Duodenal mucosa (tissue), 2 donors: ENCODE results near the gene SCP2.
A peak's percentile ranks its signal among the peaks of the same experiment; 100 is the strongest.

Experiments used
- H3K27ac ChIP-seq: one replicate; pipeline ENCODE4 v1.7.0; 2013; ENCODE audit warnings: low read depth, low read length
- H3K27me3 ChIP-seq, 2 donors: one replicate each; pipeline ENCODE4 v1.7.0; 2013; ENCODE audit warnings: low read length in 2 of 2, control low read depth in 1 of 2; ENCODE audit not compliant: insufficient read depth in 2 of 2, control insufficient read depth in 1 of 2
- H3K36me3 ChIP-seq, 2 donors: one replicate each; pipeline ENCODE4 v1.7.0; 2013; ENCODE audit warnings: low read length in 2 of 2, control low read depth in 1 of 2; ENCODE audit not compliant: insufficient read depth in 2 of 2, control insufficient read depth in 1 of 2
- H3K4me1 ChIP-seq, 2 donors: one replicate each; pipeline ENCODE4 v1.7.0; 2013; ENCODE audit warnings: low read length in 2 of 2, control low read depth in 1 of 2; ENCODE audit not compliant: insufficient read depth in 2 of 2, control insufficient read depth in 1 of 2
- H3K4me3 ChIP-seq, 2 donors: one replicate each; pipeline ENCODE4 v1.7.0; 2013; ENCODE audit warnings: low read length in 2 of 2, low read depth in 1 of 2
- H3K9ac ChIP-seq, 2 donors: one replicate each; pipeline ENCODE4 v1.7.0; 2013; ENCODE audit warnings: low read length in 2 of 2, low read depth in 1 of 2
- H3K9me3 ChIP-seq, 2 donors: one replicate each; pipeline ENCODE4 v1.7.0; 2013; ENCODE audit warnings: low read length in 2 of 2, control low read depth in 1 of 2; ENCODE audit not compliant: control insufficient read depth in 1 of 2

The SCP2 gene

GRCh38 chr1:53084589-53084971 is 157.5 kb downstream of the SCP2 start:
- no peaks in the 10 kb centered on the region for H3K27me3 ChIP-seq
- no peaks in the 10 kb centered on the region for H3K9me3 ChIP-seq
- H3K9ac ChIP-seq: no peak overlapping the region
- no peak overlapping the region for H3K27ac ChIP-seq
- H3K4me3 ChIP-seq: no peak overlapping the region
- peaks cover 0 to 6% of the 10 kb centered on the region in 2 donors for H3K36me3 ChIP-seq
- H3K4me1 ChIP-seq: peaks cover 3 to 4% of the 10 kb centered on the region in 2 donors

DNA sequence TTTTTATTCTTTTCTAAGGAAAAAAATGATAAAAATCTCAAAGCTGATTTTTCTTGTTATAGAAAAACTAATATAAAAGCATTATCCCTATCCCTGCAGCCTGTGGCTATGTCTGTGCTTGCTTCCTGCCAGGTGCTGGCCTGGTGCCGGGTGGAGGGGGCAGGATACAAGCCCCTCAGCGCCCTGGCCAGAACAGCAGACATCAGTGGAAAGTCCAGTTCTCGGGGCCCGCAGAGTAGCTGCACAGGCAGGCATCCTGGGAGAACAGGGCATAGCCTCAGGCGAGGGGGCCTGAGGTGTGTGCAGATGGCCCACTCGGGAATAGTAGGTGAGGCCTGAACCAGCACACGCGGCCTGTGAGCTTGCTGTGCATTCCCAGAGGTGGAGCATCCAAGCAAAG is 158.3 kb downstream of the SCP2 start:
- Histone ChIP-seq H3K36me3 (peaks cover 0 to 6% of the 10 kb centered on the region in 2 donors), H3K27me3 (no peaks in the 10 kb centered on the region), H3K4me3 (no peak overlapping the region), H3K9me3 (no peaks in the 10 kb centered on the region), H3K27ac (no peak overlapping the region), H3K9ac (no peak overlapping the region), H3K4me1 (peaks cover 10 to 12% of the 10 kb centered on the region in 2 donors)

- H3K27me3 ChIP-seq: no peaks in the 10 kb centered on the region
- peaks cover 18 to 23% of the 10 kb centered on the region in 2 donors for H3K4me1 ChIP-seq
- no peak overlapping the region for H3K4me3 ChIP-seq
- H3K9ac ChIP-seq: no peak overlapping the region
- no peaks in the 10 kb centered on the region for H3K9me3 ChIP-seq
- peaks cover 0 to 6% of the 10 kb centered on the region in 2 donors for H3K36me3 ChIP-seq
- no peak overlapping the region for H3K27ac ChIP-seq
Observed at GRCh38 chr1:53086491-53087070, 159.5 kb downstream of the SCP2 start.

GRCh38 chr1:53087332-53088285 is 160.5 kb downstream of the SCP2 start:
- H3K9me3 ChIP-seq: no peaks in the 10 kb centered on the region
- no peak overlapping the region for H3K27ac ChIP-seq
- no peaks in the 10 kb centered on the region for H3K27me3 ChIP-seq
- peaks cover 18 to 24% of the 10 kb centered on the region in 2 donors for H3K4me1 ChIP-seq
- peaks cover 0 to 3% of the 10 kb centered on the region in 2 donors for H3K36me3 ChIP-seq
- H3K9ac ChIP-seq: no peak overlapping the region
- no peak overlapping the region for H3K4me3 ChIP-seq

DNA sequence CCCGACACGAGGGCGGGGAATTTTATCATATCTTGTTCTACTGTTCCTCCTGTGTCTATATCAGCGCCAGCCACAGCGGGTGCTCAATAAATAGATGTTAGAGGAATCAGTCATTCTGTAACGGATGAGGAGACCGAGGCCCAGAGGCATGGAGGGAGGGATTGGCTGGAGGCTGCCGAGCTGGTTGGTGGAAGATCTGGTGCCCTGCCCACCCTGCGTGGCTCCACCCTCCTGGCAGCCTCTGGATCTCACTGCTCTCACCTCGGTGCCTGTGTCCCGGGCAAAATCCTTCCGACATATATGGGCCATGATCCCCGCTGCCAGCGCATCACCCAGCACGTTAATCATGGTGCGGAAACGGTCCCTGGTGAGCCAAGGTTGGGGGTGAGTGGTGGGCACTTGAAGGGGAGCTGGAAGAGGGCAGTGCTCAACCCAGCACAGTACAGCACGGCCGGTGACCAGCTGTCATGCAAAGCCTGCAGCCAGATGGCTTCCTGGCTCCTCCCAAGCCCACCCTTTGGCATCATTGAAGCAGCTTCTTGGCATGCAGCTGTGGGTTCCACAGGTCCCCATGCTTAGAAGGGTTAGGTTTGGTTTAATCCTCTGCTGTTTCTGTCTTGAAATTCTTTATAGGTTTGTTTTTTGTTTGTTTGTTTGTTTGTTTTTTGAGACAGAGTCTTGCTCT is 161.7 kb downstream of the SCP2 start:
- no peaks in the 10 kb centered on the region for H3K27me3 ChIP-seq
- H3K36me3 ChIP-seq: no peaks in the 10 kb centered on the region
- no peaks in the 10 kb centered on the region for H3K9me3 ChIP-seq
- no peak overlapping the region for H3K4me3 ChIP-seq
- no peak overlapping the region for H3K9ac ChIP-seq
- H3K4me1 ChIP-seq: peaks cover 18 to 24% of the 10 kb centered on the region in 2 donors
- H3K27ac ChIP-seq: no peak overlapping the region

- no peaks in the 10 kb centered on the region for H3K9me3 ChIP-seq
- no peak overlapping the region for H3K4me3 ChIP-seq
- no peaks in the 10 kb centered on the region for H3K36me3 ChIP-seq
- no peak overlapping the region for H3K9ac ChIP-seq
- H3K27ac ChIP-seq: peak overlapping the region; percentile 5
- no peaks in the 10 kb centered on the region for H3K27me3 ChIP-seq
- peaks cover 18 to 24% of the 10 kb centered on the region in 2 donors for H3K4me1 ChIP-seq
Observed at GRCh38 chr1:53089478-53090226, 162.6 kb downstream of the SCP2 start.

GRCh38 chr1:53090227-53091147 is 163.4 kb downstream of the SCP2 start:
- Histone ChIP-seq H3K9ac (no peak overlapping the region), H3K36me3 (no peaks in the 10 kb centered on the region), H3K9me3 (no peaks in the 10 kb centered on the region), H3K4me1 (peaks cover 18 to 24% of the 10 kb centered on the region in 2 donors), H3K27me3 (no peaks in the 10 kb centered on the region), H3K27ac (no peak overlapping the region), H3K4me3 (peak overlapping the region in 1 of 2 donors; percentile 45)

DNA sequence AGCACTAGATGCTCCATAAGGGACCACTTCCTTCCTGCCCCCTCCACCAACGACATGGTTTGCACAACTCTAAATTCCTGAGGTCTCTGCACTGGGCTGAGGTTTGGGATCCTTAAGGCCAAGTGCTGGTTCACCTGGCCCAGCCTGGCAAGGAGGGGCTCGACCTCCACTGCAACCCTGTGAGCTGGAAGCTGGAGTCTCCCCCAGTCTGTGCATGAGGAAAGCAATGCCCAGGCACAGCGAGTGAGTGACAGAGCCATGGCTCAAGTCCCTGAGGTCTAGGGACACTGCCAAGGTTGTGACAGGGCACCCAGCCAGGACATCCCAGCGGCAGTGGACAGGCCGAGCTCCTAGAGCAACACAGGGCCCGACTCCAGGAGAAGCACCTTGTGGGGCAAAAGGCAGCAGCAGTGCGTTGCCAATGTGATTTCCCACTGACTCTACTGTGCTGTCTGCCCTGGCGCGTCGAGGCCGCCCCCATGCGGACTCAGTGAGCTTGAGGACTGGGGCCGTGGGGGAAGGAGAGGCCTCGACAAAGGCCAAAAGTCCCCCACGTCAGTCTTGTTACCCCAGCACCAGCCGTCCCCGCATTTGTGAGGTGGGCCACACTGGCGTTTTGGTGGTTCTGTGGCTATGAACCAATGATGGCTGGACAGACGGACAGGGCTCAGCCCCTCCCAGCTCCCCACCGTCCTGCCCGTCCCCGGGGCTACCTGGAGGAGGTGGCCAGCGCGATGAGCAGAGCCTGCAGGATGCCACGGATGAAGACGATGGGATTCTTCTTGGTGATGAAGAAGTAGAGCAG is 165.0 kb downstream of the SCP2 start:
- Histone ChIP-seq H3K27me3 (no peaks in the 10 kb centered on the region), H3K9me3 (peaks cover 6 to 12% of the 10 kb centered on the region in 2 donors), H3K27ac (no peak overlapping the region), H3K4me1 (peaks cover 18 to 24% of the 10 kb centered on the region in 2 donors), H3K9ac (no peak overlapping the region), H3K4me3 (no peak overlapping the region), H3K36me3 (no peaks in the 10 kb centered on the region)
